Caco-2 (cell line): Measurements from ENCODE around the gene OR8B3. TPM values are rescaled to one million over a fixed set of nuclear protein-coding genes. Genes with fewer than 3 reads are reported as not detected.
"Not testable (repeated sequence)": the region's sequence is repeated elsewhere in the genome, so short reads cannot be mapped to it uniquely, and the experiment has no call there.

Experiments used
- BruUV-seq: library from RNA; stranded (reverse); fragments of 400-500 nt; replicated peaks from 2 replicates; lab custom pipeline; 2021; lab: Mats Ljungman, UMichigan
- CTCF ChIA-PET: fragments of 300-600 bp; sonication (Branson Sonifier 250); formaldehyde crosslinking; loops from one replicate; lab custom pipeline; 2022; ENCODE audit warnings: antibody characterized with exemption; lab: Charles Lee
- POLR2A ChIA-PET: fragments of 300-600 bp; sonication (Branson Sonifier 250); formaldehyde crosslinking; loops from one replicate; lab custom pipeline; 2022; ENCODE audit warnings: antibody characterized with exemption; lab: Charles Lee
- DNase-seq, 2 experiments: peaks; one replicate each; pipeline versions ENCODE4 v3.0.0 to v3.0.0-alpha.2; 2020 to 2022
- H3K27me3 ChIP-seq: replicated peaks from 2 replicates; pipeline ENCODE4 v1.6.0; 2011; ENCODE audit warnings: low read length; ENCODE audit not compliant: control insufficient read depth, insufficient read depth
- H3K36me3 ChIP-seq: 2 replicates; pipeline ENCODE4 v1.5.1; 2011; ENCODE audit warnings: low read length; ENCODE audit not compliant: control insufficient read depth, insufficient read depth
- H3K4me1 ChIP-seq: fragments of 250-450 bp; sonication (Bioruptor Pico); 2 replicates; pipeline ENCODE4 v1.5.1; 2020; ENCODE audit warnings: mild to moderate bottlenecking
- H3K4me3 ChIP-seq: 2 replicates; pipeline ENCODE4 v1.5.1; 2011; ENCODE audit warnings: low read depth, mild to moderate bottlenecking, control low read depth, low read length
- H3K9me3 ChIP-seq: fragments of 250-450 bp; sonication (Bioruptor Pico); 2 replicates; pipeline ENCODE4 v1.5.1; 2020; ENCODE audit warnings: mild to moderate bottlenecking, moderate library complexity
- H3K27ac Mint-ChIP-seq: one replicate; pipeline ENCODE4 v1.8.0; 2022; ENCODE audit warnings: mixed read lengths; ENCODE audit not compliant: unreplicated experiment
- H3K27me3 Mint-ChIP-seq: one replicate; pipeline ENCODE4 v1.8.0; 2022; ENCODE audit warnings: mixed read lengths; ENCODE audit not compliant: insufficient read depth, unreplicated experiment
- H3K36me3 Mint-ChIP-seq: one replicate; pipeline ENCODE4 v1.8.0; 2022; ENCODE audit warnings: mild to moderate bottlenecking, mixed read lengths; ENCODE audit not compliant: insufficient read depth, unreplicated experiment
- H3K4me1 Mint-ChIP-seq: one replicate; pipeline ENCODE4 v1.8.0; 2022; ENCODE audit warnings: low read depth, mixed read lengths; ENCODE audit not compliant: unreplicated experiment
- H3K4me3 Mint-ChIP-seq: one replicate; pipeline ENCODE4 v1.8.0; 2022; ENCODE audit warnings: mild to moderate bottlenecking, moderate library complexity, mixed read lengths; ENCODE audit not compliant: unreplicated experiment
- H3K9me3 Mint-ChIP-seq: one replicate; pipeline ENCODE4 v1.8.0; 2022; ENCODE audit warnings: mixed read lengths; ENCODE audit not compliant: unreplicated experiment
- intact Hi-C: fragments of 100-400 bp; cut with micrococcal nuclease; formaldehyde crosslinking; loops from one replicate; pipeline ENCODE4 v1.10.0; 2022; ENCODE audit not compliant: unreplicated experiment
- total RNA-seq: library from RNA; stranded (reverse); gene quantifications from 2 replicates; pipeline ENCODE4 v1.2.3, GENCODE V29; 2022
- TF ChIP-seq, protein P1 (sequence below), 2 experiments: fragments of 200-600 bp in 1 of 2; IDR thresholded peaks; 1 replicate in 1 of 2; 2 replicates in 1 of 2; pipeline versions ENCODE4 v1.5.1 to v1.8.0; 2011 to 2022; ENCODE audit warnings: antibody characterized with exemption in 1 of 2, control low read depth in 1 of 2, inconsistent platforms in 1 of 2, low read depth in 1 of 2, low read length in 1 of 2, mild to moderate bottlenecking in 1 of 2, moderate library complexity in 1 of 2; ENCODE audit not compliant: insufficient read depth in 1 of 2, severe bottlenecking in 1 of 2, unreplicated experiment in 1 of 2

The OR8B3 gene
- total RNA-seq, 1 experiment from 2014 or later = not detected

DNA sequence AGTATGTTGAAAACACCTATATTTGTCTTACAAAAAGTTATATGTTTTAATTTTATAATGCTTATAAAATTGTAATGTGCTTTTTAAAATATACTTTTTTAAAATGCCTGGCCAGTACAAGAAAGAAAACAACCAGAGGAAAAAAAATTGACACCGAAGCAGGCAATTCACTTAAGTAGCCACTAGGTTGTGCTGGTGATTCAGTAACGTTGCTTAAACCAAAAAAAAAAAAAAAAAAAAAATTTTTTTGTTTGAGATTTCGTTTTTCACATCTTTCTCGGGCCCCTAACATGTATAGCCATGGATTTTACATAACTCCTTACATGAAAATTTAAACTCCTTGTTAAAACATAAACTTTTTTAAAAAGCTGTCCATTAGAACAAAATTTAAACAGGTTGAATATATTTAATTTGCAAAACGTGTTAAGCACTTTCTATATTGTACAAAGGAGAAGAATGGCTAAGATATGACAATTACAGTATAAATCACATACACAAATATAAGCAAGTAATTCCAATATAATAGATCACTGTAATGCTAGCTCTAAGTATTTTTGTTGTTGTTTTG is 16.6 kb upstream of the OR8B3 start:
- intact Hi-C loops = loop anchor here (1.0 kb wide), 1 partner anchor 171 kb away; no protein-coding TSS in a partner anchor
- DNase-seq = no peak
- BruUV-seq = no TSS peak

DNA sequence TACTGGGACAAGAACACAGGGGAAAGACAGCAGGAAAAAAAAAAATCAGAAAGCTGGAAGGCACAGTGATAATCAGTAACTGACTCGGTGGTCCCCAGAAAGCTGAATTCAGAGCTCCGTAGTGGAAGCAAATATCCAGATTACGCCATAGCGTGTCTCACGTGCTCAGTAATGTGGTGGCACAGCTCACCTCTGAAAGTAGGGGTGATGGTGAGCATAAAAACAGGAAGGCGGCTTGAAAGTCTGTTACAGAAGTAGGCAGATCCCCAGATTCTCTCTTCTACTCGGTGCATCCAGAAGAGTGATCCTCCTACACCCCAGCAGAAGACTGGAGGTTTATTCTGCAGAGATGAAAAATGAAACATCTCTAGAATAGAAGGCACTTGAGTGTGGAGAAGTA is 11.1 kb upstream of the OR8B3 start:
- H3K27me3 Mint-ChIP-seq = peaks cover 12% of the 10 kb centered on the region
- peak overlapping the region; percentile 23 for H3K4me3 Mint-ChIP-seq
- Histone ChIP-seq H3K4me3 (no peak overlapping the region), H3K9me3 (no peaks in the 10 kb centered on the region), H3K4me1 (peaks cover 19% of the 10 kb centered on the region), H3K27me3 (no peaks in the 10 kb centered on the region), H3K36me3 (no peaks in the 10 kb centered on the region)
- CTCF ChIA-PET = interaction anchor here (0.6 to 1.2 kb wide), 2 partner anchors 152 to 338 kb away, joined by 3 read pairs; no protein-coding TSS in a partner anchor
- H3K27ac Mint-ChIP-seq = no peak overlapping the region
- no peaks in the 10 kb centered on the region for H3K9me3 Mint-ChIP-seq
- intact Hi-C loops = loop anchor here (10.0 kb wide), 1 partner anchor 335 kb away; no protein-coding TSS in a partner anchor
- peaks cover 12% of the 10 kb centered on the region for H3K4me1 Mint-ChIP-seq
- no peaks in the 10 kb centered on the region for H3K36me3 Mint-ChIP-seq
- POLR2A ChIA-PET = no interaction called here
- DNase-seq = no peak
- TF ChIP-seq, protein P1, sequence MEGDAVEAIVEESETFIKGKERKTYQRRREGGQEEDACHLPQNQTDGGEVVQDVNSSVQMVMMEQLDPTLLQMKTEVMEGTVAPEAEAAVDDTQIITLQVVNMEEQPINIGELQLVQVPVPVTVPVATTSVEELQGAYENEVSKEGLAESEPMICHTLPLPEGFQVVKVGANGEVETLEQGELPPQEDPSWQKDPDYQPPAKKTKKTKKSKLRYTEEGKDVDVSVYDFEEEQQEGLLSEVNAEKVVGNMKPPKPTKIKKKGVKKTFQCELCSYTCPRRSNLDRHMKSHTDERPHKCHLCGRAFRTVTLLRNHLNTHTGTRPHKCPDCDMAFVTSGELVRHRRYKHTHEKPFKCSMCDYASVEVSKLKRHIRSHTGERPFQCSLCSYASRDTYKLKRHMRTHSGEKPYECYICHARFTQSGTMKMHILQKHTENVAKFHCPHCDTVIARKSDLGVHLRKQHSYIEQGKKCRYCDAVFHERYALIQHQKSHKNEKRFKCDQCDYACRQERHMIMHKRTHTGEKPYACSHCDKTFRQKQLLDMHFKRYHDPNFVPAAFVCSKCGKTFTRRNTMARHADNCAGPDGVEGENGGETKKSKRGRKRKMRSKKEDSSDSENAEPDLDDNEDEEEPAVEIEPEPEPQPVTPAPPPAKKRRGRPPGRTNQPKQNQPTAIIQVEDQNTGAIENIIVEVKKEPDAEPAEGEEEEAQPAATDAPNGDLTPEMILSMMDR (IDR thresholded peaks at IDR 0.05; ENCODE audit: insufficient read depth in 1 of 2, low read depth in 1 of 2, low read length in 1 of 2, severe bottlenecking in 1 of 2, unreplicated experiment in 1 of 2) = no peak
- BruUV-seq = no TSS peak

More for the DNA sequence above, 16.6 kb upstream of the OR8B3 start:
- peaks cover 1% of the 10 kb centered on the region for H3K4me1 Mint-ChIP-seq
- ChIA-PET POLR2A (no interaction called here), CTCF (no interaction called here)
- no peak overlapping the region for H3K27ac Mint-ChIP-seq
- Histone ChIP-seq H3K4me1 (peaks cover 4% of the 10 kb centered on the region), H3K4me3 (no peak overlapping the region), H3K36me3 (no peaks in the 10 kb centered on the region), H3K27me3 (no peaks in the 10 kb centered on the region; the same call in 1 of the 2 replicates), H3K9me3 (no peaks in the 10 kb centered on the region)
- peaks cover 11% of the 10 kb centered on the region for H3K27me3 Mint-ChIP-seq
- TF ChIP-seq, protein P1 (IDR thresholded peaks at IDR 0.05; ENCODE audit: insufficient read depth in 1 of 2, low read depth in 1 of 2, low read length in 1 of 2, severe bottlenecking in 1 of 2, unreplicated experiment in 1 of 2) = peak; percentile 60 to 62
- no peak overlapping the region for H3K4me3 Mint-ChIP-seq
- H3K9me3 Mint-ChIP-seq = no peaks in the 10 kb centered on the region
- H3K36me3 Mint-ChIP-seq = no peaks in the 10 kb centered on the region

DNA sequence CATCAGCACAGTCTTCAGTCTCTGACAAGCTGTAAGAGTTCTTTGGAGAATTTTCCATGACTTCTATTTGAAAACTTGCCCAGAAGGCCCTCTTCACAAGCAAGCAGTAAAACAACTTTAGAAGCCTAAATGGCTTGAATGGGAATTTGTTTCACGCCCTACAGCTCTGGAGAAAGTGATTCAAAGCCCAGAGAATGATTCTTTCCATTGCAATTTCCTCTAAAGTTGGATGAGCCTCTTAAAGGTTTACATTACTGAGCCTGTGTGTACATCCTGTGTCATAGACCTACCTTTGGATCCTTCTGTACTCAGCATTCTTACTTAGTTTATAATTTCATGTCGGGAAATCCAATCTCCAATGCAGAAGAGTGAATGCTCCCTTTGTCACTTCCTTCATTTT is 6.8 kb upstream of the OR8B3 start:
- no peaks in the 10 kb centered on the region for H3K27me3 ChIP-seq

DNA sequence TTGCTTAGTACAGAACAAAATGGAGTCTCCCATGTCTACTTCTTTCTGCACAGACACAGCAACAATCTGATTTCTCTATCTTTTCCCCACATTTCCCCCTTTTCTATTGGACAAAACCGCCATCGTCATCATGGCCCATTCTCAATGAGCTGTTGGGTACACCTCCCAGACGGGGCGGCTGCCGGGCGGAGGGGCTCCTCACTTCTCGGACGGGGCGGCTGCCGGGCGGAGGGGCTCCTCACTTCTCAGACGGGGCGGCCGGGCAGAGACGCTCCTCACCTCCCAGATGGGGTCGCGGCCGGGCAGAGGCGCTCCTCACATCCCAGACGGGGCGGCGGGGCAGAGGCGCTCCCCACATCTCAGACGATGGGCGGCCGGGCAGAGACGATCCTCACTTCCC is 4.4 kb upstream of the OR8B3 start:
- intact Hi-C loops = loop anchor here (2.0 to 10.0 kb wide), 2 partner anchors 242 to 328 kb away; no protein-coding TSS in a partner anchor
- BruUV-seq, H3K4me3 Mint-ChIP-seq, H3K27me3 ChIP-seq, H3K36me3 ChIP-seq, DNase-seq, H3K9me3 Mint-ChIP-seq, POLR2A ChIA-PET, H3K4me1 ChIP-seq, H3K27ac Mint-ChIP-seq, H3K4me1 Mint-ChIP-seq, H3K27me3 Mint-ChIP-seq, H3K36me3 Mint-ChIP-seq, H3K9me3 ChIP-seq, H3K4me3 ChIP-seq: not testable (repeated sequence)
- CTCF ChIA-PET = interaction anchor here (0.9 kb wide), 1 partner anchor 133 kb away, joined by 4 read pairs; no protein-coding TSS in a partner anchor

More for the DNA sequence above, 6.8 kb upstream of the OR8B3 start:
- Mint-ChIP-seq H3K4me3 (no peak overlapping the region), H3K36me3 (no peaks in the 10 kb centered on the region), H3K27me3 (peaks cover 9% of the 10 kb centered on the region), H3K27ac (no peak overlapping the region), H3K9me3 (no peaks in the 10 kb centered on the region), H3K4me1 (peaks cover 18% of the 10 kb centered on the region)
- DNase-seq = no peak
- intact Hi-C loops = loop anchor here (10.0 kb wide), 1 partner anchor 331 kb away; no protein-coding TSS in a partner anchor
- no TSS peak for BruUV-seq
- peaks cover 17% of the 10 kb centered on the region for H3K4me1 ChIP-seq
- H3K9me3 ChIP-seq = no peaks in the 10 kb centered on the region
- TF ChIP-seq, protein P1 (IDR thresholded peaks at IDR 0.05; ENCODE audit: insufficient read depth in 1 of 2, low read depth in 1 of 2, low read length in 1 of 2, severe bottlenecking in 1 of 2, unreplicated experiment in 1 of 2) = no peak
- H3K4me3 ChIP-seq = no peak overlapping the region
- POLR2A ChIA-PET = no interaction called here
- H3K36me3 ChIP-seq = no peaks in the 10 kb centered on the region
- CTCF ChIA-PET = no interaction called here
